Fibroblast of skin of back (primary cell): ENCODE results near the gene CMTM3.
"Not testable (repeated sequence)": the region's sequence is repeated elsewhere in the genome, so short reads cannot be mapped to it uniquely, and the experiment has no call there.

Experiments
- DNase-seq: peaks from one replicate; pipeline ENCODE4 v3.0.0-alpha.2; 2013

The CMTM3 gene

DNA sequence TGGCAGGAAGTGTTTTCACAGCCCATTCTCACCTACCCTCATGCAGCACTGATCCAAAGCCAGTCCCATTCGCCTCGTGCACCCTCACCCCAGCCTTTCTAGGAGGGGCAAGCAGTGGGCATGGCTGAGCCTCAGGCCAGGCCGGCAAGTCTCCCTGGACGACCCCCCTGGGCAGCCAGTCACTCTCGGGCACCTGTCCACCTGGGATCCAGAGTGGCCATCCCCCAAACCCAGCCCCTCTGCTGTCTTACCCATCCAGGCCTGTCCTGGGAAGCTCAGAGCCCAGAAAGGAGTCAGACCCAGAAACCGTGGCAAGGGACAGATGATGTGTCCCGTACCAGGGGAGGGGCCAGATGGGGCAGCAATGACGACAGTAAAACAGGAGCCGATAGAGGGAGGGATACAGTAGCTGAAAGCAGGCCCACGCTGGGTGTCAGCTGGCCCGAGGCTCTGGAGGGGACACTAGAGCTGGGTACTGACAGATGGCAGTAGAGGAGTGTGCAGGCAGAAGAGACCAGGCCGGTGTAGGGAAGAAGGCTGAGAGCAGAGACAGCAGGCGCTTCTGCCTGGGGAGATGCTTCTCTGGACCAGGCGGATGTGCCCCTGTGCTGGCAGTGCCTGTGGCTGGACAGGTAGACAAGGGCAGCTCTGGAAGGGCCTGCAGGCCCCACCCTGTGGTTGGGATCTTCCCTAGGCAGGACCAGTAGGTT is 5.8 kb downstream of the CMTM3 start:
- DNase-seq = no peak

DNA sequence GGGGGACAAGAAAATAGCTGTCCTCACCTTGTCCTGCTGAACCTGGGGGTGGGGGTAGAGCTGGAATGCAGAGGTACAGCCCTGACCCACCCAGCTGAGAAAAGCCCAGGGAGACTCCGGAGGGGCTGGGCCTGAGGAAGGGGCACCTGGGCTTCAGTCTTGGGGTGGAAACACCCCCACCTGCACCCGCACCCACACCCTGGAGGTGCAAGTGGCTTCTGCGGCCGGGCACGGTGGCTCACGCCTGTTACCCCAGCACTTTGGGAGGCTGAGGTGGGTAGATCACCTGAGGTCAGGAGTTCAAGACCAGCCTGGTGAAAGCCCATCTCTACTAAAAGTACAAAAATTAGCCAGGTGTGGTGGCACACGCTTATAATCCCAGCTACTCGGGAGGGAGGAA is 7.4 kb downstream of the CMTM3 start:
- not testable (repeated sequence) for DNase-seq

DNA sequence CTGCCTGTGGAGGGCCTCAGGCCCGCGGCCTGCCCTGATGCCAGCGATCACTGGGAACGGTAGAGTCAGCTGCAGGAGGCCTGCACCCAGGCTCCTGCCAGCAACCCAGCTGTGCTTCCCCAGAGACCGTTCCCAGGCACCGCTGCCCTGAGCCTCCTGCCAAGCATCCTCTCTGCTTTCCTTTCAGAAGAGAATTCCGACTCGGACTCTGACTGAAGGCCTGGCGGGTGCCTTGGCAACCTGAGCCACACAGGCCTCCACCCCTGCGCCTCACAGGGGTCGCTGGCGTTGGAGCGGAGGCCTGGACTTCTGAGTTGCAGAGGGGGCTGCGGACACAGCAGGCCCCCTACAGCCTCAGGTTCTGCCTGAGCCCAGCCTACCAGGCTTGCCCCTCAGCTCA is 7.9 kb downstream of the CMTM3 start:
- no peak for DNase-seq

DNA sequence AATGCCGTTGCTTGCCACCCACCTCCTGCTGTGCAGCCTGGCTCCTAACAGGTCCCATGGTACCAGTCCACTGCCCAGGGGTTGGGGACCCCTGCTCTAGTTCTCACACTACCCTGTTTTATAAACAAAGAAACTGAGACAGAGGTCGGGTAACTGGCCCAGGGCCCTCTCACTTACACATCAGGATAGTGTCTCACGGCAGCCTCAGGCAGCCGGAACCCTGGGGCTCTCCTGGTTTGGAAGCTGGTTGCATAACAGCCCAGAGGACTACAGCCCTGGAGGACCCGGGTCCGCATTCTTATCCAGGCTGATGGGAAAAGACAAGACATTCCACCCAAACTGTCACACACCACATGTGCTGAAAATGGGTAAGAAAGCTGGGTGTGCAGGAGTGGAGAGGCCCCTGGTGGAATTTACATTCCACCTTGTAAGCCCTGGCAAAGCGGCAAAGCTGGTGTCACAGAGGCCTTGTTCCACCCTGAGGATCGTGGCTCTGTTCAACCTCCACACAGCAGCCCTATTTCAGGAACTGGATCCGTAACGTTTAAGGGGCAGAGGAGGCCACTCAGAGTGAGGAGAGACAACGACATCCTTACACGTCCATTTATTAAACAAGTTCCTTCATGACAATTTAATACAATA is 9.8 kb downstream of the CMTM3 start:
- DNase-seq = no peak

DNA sequence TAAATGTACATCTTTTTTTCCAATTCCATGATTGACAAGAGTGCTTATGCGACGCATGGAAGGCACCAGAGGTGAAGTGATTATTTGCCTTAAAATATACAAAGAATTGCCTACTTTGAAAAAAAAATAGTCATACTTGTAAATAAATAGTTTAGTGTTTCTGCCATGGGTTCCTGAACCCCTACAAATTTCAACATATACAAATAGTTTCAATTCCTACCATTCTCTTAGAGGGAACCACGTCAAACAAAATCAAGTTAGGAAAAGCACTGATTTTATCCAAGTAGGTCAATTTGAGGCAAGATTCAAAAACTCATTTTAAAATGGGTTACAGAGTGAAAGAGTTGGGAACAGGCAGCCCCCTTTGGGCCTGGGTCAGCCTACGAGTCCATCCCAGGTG is 11.7 kb downstream of the CMTM3 start:
- no peak for DNase-seq

DNA sequence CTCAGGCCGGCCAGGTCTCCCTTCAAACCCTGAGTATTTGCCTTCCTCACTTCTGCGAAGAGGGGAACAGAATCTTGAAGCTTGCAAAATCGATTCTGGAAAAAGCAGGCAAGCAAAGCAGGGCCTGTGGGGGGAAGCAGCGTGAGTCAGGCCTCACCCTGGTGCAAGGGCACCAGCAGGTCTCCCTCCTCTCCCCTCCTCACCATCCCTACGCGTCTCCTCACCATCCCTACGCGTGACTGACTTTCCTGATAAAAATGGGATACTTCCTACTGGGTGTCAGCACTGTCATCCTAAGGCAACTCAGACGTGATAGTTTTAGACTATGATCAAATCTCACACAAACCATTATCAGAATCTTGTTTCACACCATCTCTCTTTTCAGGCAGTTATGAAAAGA is 12.1 kb downstream of the CMTM3 start:
- DNase-seq = no peak

DNA sequence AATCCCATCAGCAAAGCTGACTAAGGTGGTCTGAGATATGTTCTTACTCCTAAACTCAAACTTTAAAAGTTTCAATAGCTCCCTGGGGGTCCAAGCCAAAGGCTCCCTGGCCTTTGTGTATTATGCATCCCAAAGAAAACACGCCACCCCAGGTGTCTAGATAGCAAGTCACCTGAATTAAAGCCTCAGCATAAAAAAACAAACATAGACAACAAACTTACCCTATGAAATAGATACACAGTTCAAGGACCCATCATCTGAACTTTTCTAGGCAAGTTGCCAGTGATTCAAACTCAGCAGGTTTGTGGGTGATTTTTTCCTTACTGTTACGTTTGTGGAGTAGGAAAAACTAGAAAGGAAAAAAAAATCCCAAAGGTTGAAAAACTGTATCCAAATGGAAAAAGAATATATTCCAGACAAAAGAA is 12.5 kb downstream of the CMTM3 start:
- DNase-seq = no peak

DNA sequence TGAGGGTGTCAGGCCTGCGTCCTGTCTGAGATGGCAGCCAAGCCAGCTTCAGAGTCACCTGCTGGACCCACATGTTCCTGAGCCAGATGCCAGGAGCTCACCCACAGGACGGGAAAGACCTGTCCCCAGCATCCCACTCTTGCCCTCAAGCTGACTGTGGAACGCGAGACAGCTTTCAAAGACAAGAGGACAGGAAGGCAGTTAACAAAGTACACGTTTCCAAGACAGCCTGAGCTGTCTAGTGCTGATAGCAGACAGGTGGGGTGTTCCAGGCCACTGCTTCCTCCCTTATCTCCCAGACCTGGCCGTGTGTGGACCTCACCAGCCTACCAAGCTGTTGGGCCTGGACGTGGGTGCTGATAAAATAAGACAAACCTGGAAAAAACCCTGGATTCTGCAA is 13.2 kb downstream of the CMTM3 start:
- DNase-seq = no peak

DNA sequence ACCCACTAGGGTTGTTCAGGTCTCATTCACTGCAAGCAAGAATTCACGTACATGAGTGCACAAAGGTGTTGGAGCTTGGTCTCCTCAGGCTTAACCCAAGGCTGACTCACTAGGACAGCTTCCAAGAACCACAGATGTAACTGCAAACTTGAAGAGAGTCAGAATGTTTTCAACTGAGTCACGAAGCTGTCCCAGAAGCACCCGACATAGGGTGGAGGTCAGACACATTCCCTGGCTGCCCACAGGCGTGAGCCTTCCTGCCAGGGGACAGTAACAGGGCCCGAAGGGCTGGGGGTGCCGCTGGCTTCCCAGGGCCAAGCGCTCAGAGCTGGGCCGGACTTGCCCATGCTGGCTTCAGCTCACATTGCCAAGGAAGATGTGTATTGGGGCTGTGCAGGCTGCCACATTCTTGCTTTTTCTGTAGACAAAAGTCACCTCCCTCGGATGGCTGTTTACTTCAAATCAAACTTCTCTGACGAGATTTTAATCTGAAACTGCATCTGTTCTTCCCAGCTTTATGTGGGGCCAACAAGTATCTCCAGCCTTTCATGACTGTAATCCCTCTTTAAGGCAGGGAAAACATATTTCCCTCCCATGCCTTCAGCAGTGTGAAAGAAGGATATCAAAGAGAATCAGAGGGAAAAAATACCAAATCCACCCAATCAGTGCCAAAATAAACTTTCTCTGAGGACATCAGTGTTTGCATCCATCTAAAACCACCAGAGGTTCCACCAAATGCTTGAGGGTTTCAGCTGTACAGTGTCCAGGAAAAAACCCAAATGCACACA is 14.3 kb downstream of the CMTM3 start:
- DNase-seq = peak; percentile 98

DNA sequence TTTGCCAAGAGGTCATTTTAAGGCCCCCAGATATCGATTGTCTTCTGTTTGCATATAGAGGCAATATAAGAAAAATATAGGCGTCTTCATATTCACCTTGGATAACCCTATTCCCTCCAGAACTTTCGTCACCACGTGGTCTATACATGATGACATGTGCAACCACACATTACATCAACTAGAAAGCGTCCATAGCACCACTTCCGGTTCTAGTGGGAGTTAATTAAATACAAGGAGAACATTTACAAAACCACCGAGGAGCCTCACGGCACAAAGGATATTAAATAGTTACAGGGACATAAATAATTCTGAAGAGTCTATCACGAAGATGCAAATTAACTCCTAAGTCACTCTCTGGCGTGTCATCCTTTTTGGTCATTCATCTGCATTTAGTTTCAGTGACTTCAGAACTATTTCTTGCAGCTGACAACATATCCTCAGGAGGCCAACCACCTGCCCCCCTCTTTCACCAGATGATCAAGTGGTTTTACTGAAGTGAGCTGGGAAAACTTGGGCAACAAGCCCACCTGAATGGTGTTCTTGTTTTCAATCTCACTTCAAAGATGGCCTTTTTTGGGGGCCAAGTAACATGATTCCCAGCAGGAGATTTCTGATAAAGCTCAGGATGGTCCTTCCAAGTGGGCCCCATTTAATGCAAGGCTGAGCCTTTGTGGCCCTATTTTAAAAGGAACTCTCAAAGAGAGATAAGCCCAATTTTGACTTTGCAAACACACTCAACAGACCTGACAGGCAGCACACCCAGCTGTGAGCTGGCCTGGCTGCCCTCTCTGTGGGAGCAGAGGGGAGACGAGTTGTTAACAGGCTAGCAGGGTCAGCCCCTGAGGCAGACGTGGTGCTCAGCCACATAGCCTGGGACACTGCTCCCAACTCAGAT is 15.3 kb downstream of the CMTM3 start:
- peak; percentile 77 for DNase-seq

DNA sequence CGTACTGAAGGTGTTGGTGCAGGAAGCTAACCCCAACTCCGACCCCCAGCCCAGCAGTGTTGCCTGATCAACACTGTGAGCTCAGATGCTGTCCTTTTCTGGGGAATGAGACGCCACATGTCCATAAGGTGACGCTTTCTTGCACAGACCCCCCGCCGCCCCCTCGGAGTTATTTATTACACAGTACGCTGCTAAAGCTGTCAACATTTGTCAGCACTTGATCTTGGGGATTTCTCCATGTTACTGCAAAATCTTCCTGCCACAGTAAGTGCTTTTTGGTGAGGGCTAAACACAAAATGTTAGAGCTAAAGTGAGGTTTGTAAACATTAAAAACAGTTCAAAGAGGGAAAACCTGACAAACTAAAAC is 15.9 kb downstream of the CMTM3 start:
- no peak for DNase-seq

DNA sequence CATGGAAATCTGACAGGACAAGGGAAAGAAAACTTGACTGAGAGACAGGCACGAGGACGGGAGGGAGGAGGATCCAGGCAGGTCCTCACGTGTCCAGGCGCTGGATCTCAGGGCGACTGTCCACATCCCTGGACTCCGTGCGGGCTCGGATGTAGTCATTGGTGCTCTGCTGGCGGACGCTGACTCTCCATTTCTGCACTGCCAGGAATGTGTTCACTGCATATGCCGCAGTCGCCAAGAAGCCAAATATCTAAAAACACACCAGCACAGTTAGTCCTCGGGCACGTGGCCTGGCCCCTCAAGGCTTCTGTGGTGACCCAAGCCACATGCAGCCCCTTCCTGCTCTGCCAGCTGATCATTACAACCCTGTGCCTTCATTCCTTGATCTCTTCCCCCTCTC is 17.5 kb downstream of the CMTM3 start:
- DNase-seq = no peak

DNA sequence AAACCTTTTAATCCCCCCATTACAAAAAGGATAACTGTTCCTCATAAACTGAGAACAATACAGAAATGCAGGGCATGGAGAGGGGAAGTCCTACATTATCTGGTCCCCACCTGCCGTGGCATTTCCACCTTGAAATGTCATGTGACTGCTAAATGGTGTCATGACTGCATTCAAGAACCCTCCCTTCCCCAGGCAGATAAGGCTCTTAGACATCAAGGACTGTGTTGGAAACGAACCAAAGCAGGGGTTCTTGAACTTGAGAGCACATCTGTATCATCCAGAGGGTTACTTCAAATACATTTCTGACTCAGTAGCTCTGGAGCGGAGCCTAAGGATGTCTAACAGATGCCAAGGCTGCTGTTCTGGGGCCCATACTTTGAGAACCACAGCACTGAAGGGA is 18.4 kb downstream of the CMTM3 start:
- no peak for DNase-seq

DNA sequence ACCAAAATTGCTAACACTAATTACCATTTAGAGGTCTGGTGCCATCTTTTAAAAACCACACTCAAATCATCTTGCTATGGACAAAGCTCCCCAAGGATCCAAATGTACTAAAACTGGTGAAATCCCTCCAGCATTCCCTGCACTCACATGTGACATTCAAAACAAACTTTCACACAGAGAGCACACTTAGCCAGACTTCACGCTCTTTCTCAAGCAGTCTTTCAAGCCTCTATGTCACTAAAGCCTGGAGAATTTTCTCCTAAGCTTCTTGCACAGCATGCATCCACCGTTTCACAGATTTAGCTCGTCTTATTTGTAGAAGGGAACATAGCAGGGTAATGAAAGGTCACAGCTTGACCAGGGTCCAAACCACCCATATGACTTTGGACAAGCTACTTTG is 19.3 kb downstream of the CMTM3 start:
- DNase-seq = no peak

DNA sequence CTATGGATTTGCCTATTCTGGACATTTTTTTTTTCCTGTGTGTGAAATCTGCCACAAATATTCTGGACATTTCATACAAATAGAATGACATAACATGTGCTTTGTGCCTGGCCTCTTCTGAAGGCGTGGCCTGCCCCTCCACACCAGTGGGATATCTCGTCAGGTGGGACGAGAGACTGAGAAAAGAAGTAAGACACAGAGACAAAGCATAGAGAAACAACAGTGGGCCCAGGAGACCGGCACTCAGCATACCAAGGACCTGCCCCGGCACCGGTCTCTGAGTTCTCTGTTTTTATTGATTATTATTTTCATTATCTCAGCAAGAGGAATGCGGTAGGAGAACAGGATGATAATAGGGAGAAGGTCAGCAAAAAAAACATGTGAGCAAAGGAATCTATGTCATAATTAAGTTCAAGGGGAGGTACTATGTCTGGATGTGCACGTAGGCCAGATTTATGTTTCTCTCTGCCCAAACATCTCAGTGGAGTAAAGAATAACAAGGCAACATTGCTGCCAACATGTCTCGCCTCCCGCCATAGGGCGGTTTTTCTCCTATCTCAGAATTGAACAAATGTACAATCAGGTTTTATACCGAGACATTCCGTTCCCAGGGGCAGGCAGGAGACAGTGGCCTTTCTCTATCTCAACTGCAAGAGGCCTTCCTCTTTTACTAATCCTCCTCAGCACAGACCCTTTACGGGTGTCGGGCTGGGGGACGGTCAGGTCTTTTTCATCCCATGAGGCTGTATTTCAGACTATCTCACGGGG is 23.3 kb downstream of the CMTM3 start:
- not testable (repeated sequence) for DNase-seq

DNA sequence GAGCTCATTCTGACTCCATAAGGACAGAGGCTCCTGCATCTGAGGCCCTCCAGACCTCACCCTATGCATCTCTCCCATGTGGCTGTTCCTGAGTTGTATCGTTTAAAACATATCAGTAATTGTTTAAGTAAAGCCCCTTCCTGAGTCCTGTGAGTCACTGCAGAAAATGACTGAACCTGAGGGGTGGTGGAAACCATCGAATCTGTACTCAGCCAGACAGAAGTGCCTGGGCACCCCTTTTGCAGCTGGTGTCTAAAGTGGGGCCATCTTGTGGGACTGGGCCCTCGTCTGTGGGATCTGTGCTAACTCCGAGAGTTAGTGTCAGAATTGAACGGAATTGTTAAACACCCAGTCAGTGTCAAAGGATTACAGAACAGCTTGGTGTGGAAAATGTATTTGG is 25.4 kb downstream of the CMTM3 start:
- no peak for DNase-seq

DNA sequence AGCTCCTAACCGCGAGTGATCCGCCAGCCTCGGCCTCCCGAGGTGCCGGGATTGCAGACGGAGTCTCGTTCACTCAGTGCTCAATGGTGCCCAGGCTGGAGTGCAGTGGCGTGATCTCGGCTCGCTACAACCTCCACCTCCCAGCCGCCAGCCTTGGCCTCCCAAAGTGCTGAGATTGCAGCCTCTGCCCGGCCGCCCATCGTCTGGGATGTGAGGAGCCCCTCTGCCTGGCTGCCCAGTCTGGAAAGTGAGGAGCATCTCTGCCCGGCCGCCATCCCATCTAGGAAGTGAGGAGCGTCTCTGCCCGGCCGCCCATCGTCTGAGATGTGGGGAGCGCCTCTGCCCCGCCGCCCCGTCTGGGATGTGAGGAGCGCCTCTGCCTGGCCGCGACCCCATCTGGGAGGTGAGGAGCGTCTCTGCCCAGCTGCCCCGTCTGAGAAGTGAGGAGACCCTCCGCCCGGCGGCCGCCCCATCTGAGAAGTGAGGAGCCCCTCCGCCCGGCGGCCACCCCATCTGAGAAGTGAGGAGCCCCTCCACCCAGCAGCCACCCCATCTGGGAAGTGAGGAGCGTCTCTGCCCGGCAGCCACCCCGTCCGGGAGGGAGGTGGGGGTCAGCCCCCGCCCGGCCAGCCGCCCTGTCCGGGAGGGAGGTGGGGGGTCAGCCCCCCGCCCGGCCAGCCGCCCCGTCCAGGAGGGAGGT is 26.2 kb downstream of the CMTM3 start:
- not testable (repeated sequence) for DNase-seq

DNA sequence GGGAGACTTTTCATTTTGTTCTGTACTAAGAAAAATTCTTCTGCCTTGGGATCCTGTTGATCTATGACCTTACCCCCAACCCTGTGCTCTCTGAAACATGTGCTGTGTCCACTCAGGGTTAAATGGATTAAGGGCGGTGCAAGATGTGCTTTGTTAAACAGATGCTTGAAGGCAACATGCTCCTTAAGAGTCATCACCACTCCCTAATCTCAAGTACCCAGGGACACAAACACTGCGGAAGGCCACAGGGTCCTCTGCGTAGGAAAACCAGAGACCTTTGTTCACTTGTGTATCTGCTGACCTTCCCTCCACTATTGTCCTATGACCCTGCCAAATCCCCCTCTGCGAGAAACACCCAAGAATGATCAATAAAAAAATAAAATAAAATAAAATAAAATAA is 27.1 kb downstream of the CMTM3 start:
- DNase-seq = not testable (repeated sequence)

DNA sequence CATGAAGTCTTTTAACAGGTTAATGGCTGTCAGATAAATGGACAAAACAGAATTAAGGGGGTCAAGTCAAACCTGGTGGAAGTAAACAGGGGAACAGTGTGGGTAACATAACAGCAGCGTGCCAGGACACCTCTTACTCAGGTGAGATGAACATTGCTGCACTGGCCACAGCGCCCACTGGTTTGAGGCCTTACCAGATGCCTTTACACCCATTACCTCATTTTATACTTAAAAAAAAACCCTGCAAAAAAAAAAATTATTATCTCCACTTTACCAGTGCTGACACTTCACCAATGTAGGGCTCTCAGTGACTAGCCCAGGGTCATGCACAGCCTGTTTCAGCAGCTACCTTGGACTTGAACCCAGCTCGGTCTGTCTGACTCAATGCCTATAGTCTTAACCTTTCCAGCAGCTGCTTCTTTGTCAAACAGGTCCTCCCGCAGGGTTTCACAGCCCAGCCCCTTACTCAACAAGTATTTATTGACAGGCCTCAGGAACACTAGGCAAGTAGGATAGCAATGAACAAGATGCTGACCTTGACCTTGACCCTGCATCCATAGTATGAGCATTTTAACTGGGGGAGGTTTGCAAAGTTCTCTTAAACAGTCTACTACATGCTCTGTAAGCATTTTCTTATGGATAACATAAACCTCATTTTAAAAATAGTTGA is 30.2 kb downstream of the CMTM3 start:
- DNase-seq = no peak

DNA sequence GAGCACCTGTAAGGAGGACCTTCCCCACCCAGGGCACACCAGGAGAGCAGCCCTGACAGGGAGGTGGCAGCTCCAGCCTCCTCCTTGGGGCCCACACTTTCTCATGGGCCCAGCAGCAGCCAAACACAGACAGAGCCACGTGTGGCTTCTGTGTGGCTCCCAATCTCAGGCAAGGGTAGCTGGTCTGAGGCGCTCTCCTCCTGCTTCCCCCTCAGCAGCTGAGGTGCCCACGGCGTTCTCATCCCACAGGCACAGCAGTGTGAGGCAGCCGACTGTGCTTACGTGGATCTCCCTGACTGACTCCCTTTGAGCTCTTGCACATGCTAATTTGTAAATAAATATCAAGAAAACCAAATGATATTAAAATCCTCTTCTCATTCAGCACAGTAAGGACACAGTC is 30.9 kb downstream of the CMTM3 start:
- no peak for DNase-seq

DNA sequence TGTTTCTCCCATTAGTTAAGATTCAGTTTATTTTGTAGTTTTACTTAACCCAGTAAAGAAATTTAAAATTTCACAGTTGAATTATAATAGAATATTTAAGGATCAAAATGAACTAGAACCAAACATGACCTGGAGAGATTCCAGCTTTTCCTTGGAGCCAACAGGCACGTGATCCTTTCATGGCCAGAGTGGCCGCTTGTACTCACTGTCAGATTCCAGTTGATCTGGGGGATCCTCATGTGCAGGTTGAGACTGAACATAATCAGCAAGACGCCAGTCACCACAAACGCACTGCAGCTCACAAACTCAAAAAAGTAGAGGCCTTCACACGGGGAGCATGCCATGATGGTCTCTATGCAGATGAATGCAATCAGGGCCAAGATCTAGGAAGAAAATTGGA is 31.7 kb downstream of the CMTM3 start:
- no peak for DNase-seq
